GM21723 (cell line): ENCODE data around the gene CCDC127.

Experiments used
- ATAC-seq: cut with Tn5 transposase; IDR thresholded peaks from one replicate; pipeline ENCODE4 v1.9.1; 2021; ENCODE audit warnings: mild to moderate bottlenecking, moderate library complexity; ENCODE audit not compliant: unreplicated experiment

CCDC127 gene

DNA sequence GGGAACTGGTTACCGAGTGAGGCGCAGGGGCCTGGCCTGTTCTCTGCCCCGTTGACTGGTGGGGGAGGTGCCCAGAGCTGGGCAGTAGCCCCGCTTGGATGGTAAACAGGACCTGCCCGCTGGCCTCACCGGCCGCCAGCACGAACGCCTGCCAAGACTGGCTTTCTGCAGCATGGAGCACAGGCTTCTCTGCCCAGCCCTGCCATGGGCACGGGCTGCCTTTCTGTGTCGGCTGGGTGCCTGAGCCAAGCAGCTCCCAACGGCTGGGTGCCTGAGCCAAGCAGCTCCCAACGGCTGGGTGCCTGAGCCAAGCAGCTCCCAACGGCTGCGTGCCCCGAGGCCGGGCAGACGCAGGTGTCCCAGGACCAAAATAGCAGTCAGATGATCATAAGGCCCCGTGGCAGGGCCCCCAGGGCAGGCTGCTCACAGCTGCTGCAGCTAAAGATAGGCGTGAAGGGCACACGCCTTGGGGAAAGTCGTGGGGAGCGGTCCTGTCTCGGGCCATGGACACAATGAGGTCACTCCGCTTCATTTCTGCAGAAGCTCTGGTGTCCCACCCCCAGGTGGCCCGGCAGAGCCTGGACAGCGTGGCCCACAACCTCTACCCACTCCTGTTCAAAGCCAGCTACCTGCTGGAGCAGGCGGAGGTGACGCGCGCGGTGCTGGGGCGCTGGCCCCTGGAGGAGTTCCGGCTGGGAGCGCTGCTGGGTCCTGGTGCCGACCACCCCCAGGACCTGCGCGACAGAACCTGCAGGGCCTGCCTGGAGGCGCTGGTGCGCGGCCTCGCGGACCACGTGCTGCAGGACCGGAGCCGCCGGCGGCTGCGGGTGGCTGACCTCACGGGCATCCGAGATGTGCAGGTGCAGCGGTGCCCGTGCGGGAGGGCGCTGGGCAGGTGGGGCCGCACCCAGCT lies 26.7 kb downstream of the CCDC127 start, which contains the start of gene LRRC14B:
Gene LRRC14B, plus strand, starts transcription at position 460 of the 913 bp plus-strand sequence. Its CDS starts 44 bp downstream, at position 504.
- ATAC-seq = no peak

DNA sequence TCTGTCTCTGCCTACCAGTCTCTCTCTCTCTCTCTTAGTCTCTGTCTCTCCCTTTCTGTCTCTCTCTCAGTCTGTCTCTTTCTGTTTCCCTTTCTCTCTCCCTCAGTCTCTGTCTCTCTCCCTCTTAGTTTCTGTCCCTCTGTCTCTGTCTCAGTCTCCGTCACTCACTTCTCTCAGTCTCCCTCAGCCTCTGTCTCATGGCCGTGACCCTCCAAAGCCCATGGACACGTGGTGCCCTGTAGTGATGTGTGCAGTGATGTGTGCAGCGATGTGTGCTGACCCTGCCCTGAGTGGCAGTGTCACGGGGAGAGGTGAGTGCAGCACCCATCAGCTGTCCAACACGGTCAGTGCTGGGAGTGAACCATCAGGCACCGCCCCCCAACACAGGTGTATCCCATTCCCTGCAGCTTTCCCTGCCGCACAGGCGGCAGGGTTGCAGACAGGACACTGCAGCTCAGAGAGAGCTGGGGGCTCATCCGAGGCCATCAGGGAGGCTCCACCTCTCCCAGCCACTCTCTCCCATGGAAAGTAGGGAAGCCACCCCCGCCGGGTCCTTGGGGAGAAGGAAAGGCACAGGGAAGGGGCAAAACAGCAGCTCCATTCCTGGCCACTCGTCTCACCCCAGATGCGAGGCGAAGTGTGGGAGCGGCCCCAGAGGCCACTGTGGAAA lies 27.5 kb downstream of the CCDC127 start:
- peak; percentile 35 for ATAC-seq

- ATAC-seq = no peak
These were observed 28.0 kb downstream of the CCDC127 start for GRCh38 chr5:189976-190365.

GRCh38 chr5:189486-189885 lies 28.5 kb downstream of the CCDC127 start:
- no peak for ATAC-seq

DNA sequence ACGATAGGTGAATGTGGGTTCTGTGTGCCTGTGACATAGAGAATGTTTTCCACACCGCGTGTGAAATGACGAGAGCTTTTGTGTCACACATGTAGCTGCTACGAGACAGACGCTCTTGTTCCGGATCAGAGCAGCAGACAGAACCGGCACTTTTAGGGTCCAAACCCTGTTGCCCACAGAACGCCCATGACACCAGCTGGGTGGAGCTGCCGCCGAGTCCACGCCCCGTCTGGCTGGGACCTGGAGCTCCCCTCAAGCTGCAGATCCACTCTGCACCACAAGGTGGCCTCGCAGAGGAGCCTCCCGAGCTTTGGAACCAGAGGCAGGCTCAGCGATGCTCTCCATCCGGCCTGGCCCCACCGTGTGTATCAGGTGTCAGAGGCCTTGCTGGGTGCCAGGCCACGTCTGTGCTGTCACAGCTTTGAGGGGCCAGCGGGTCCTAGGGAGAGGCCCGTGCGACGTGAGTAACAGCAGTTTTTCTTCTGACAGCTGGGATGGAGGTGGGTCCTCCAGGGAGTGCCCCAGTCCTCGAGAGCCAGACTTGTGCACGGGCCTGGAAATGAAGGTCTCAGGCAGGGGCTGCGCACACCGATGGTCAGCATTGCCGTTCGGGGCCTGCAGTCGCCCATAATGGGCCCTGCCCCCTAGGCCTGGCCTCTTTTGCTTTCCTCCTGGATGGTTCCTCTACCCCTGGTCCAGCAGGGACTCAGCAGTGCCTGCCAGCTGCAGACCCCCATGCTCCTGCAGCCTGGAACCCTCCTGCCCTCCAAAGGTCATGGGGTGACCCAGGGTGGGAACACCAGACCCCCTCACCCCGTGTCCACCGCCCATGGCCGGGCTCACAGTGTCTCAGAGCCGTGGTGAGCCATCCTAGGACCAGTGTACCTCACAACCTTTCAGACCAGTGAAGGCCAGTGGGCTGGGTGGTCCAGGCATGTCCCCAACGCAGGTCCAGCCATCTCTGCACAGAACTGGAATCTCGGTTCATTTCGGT lies 29.2 kb downstream of the CCDC127 start:
- peak; percentile 82 for ATAC-seq

DNA sequence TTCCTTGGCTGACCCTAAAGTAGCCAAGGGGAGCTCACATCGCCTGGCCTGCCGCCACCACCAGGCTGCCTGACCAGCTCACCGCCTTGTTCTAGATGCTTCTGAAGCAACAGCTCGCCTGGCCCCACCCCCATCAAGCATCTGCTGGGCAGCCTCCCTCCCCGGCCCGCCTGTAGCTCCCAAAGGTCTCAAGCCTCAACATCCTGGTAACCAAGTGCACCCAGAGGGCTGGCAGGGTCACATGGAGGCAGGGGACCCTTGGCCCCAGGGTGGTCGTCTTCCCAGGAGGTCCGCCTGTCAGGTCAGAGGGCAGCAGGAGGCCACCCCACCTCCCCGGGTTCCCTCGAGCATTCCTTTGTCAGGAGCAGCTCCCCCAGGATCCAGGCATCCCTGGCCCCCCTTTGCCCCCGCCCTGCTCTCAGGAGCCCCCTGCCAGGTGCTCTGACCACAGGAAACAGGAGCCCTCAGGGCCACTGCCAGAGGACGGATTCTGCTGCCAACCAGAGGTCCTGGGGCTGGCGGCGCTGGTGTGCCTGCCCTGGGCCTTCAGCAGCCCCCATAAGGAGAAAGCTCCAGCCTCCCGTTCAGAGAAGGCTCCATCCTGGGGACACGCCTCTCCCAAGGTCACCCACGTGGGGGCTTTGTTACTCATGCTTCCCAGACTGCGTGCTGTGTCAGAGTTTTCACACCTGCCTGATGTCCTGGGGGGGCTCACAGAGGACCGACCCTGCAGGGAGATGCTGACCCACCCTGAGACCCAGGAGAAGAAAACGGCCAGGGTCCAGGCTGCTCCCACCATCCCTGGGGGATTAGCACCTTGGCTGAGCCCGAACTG lies 30.1 kb downstream of the CCDC127 start:
- ATAC-seq = no peak

DNA sequence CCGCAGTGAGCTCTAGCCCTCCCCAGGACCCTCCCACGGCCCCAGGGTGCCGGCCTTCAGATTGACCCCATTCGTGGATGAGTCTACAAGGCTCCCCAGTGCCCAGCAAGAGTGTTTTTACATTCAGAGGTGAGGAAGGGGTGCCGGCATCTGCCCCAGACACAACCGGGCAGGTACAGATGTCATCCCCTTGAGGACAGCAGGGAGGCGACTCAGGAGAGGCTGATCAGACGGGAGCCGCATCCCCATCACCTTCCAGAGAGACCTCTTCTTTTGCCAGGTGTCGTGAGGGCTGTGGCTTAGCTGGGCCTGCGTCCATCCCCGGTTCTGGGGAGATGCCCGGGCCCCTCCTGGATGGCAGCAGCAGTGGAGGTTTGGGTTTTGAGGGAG lies 30.9 kb downstream of the CCDC127 start:
- no peak for ATAC-seq

DNA sequence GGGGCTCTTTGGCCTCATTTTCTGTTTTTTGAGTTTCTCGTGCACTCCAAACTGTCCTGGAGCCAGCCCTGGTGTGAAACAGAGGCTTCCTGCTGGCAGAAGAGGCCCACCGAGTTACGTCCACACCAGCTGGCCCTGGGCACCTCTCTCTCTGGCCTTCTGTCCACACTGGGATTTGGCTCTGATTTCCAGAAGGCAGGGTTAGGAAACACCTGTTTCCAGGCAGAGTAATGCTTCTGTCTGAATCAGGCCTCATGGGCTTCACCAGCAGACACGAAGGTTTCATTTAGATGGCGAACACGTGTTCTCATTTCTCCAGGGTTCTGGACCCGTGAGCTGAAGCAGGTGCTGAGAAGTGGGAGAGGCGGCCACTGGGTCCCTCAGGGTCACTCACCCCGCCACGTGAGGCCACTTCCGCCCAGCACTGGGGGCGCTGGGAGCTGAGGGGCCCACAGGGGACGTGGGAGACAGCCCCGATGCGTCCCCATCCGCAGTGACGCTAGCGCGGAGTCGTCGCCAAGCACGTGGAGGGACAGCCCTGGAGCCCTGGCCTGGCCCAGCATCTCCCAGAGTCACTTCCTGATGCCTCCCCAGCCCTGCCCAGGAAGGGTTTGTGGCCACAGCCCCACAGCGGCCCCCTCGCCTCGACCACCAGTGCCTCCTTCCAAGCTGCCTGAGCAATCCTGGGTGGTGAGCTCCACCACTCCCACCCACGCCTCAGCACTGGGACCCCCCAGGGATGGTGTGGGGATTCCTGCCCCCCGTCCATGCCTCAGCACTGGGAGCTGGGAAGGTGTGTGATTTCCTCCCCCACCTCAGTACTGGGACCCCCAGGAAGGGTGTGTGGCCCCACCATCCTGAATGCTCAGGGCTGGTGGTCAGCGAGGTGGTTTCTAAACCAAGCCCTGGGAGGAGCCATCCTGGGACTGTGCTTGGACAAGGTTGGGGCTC lies 31.6 kb downstream of the CCDC127 start:
- no peak for ATAC-seq

DNA sequence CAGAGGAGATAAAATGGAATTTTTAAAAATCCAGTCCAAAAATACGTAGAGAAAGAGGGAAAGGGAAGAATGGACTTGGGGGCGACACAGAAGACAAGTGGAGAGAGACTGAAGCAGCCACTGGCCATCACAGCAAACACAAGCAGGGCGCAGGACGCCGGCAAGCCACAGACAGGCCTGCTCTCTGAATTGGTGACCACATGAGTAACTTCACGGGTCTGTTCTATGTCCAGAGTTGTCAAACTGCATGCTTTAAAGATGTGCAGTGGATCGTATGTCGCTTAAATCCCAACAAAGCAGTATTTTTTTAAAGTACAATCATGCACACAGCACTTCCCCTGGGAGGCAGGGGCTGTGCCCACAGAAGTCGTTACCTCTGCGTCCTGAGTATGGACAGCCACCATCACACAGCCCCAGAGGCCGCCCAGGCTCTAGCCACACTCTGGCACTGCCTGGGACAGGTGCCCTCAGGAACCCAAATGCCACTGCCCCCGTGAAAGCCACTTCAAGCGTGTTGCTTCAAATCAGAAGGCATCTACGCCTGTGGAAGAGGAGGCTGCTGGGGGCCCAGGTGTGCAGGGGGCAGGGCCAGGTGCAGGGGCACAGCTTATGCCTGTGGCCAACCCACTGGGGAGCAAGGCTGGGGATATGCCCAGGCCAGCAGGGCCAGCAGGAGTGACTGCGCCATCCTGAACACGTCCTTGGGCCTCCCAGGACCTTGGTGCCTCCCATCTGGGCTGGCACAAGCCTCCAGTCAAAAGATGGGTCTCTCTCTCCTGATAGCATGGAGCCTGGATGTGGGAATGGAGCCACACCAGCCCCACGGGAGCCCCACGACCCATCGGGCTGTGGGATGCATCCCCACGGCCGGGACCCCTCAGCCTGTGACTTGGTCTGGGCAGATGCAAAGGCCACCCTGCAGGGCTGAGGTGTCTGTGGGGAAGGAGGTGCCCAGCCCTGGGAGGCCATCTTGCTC lies 32.6 kb downstream of the CCDC127 start:
- ATAC-seq = no peak

- no peak for ATAC-seq
These were observed 33.5 kb downstream of the CCDC127 start for GRCh38 chr5:184471-184870.

DNA sequence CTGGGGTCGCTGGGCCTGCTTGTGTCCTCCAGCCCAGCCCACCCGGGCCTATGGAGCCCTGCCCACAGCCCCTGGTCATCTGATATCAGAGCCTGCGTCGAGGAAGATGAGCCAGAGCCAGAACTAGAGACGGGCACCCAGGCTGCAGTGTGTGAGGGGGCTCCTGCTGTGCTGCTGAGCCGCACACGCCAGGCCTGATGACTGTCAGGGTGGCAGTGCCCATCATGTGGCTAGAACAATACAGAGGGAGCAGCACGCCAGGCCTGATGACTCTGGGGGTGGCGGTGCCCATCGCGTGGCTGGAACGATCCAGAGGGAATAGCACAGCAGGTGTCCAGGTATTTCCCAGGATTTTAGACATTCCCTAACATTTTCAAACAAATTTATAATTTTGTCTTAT lies 35.8 kb downstream of the CCDC127 start:
- ATAC-seq = no peak

DNA sequence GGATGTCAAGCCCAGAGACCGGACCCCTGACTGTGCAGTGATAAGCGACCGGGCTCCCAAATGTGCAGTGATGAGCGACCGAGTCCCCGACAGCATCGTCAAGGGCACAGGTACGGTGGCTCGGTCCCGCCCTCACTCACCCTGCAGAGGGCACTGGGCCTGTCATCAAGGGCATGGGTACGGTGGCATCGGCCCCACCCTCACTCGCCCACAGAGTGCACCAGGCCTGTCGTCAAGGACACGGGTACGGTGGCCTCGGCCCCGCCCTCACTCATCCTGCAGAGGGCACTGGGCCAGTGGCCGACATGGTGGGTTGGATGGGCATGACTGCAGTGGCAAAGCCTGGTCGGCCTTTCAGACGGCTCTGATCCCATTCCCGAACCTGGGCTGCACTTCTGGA lies 36.4 kb downstream of the CCDC127 start:
- ATAC-seq = no peak

DNA sequence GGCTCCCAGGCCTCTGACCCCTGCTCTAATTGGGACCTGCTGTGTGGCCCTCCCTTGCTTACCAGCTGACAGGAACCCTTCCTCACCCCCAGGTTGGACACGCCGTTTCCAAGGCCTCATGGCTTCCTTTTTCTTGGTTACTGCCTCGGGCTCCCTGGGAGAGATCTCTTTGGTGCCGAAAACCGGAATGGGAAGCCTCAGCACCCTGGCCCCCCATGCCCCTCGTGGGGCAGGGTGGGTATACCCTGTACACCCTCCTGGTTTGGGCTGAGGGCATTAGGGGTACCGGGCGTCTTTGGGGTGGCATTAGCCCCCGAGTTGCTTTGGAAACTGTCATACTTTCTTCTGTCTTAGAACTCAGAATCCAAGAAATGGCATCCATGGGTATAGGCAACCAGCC lies 36.8 kb downstream of the CCDC127 start:
- ATAC-seq = no peak

DNA sequence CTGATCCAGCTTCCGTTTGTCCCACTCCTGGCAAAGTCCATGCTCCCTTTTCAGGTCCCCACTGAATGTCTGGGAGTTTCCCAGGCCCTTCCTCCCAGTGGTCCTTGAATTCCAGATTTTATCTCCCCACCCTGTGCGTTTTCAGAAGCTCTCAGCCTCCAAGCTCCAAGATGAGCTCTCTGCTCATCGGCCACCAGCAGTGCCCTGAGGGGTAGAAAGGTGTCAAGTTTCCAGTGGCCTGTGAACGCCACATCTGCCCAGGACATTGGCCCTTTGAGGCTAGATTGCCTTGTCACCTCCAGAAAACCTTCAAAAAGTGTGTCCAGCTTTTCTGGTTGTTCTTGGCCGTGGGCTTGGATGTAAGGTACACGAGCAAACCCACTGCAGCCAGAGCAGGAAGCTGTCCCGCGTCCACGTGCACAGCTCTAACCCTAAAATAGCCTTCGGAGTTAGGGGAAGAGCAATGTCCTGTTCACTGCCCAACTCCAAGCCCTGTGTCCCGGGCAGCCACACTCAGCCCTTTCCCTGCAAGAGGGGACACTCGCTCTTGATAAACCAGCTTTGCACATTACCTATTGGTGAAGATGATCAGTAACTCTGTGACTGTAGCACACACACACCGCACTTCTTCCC lies 37.6 kb downstream of the CCDC127 start:
- no peak for ATAC-seq

DNA sequence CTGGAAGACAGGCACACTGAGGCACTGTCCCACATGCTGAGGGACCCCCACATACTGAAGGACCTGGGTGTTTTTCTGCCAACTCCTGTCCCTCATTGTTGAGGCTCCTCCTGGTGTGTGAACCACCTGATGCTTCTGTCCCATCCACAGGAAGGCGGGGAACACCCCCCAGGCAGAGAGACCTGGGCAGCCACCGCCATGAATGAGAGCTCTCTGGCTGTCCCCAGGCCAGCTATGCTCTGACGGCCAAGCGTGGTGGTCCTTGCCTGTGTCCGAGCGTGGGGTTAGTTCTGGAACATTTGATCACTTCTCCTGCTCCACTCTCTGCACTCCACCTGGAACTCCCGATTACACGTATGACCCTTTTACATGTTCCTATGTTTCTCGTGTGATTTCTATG lies 38.6 kb downstream of the CCDC127 start:
- no peak for ATAC-seq

GRCh38 chr5:178110-178509 lies 39.8 kb downstream of the CCDC127 start:
- no peak for ATAC-seq

- no peak for ATAC-seq
These were observed 41.6 kb downstream of the CCDC127 start for GRCh38 chr5:176296-176823.
